Fibroblast of pulmonary artery (primary cell): Measurements from ENCODE around the gene INIP.

Source experiments
- DNase-seq: peaks from one replicate; pipeline ENCODE4 v3.0.0-alpha.2; 2010; ENCODE audit warnings: low read depth
- H3K4me3 ChIP-seq: replicated peaks from 2 replicates; pipeline ENCODE4 v1.5.1; 2011; ENCODE audit warnings: low read depth, mild to moderate bottlenecking, control low read depth, low read length, moderate library complexity
- TF ChIP-seq, protein P1 (sequence below): IDR thresholded peaks from 2 replicates; pipeline ENCODE4 v1.5.1; 2011; ENCODE audit warnings: mild to moderate bottlenecking, control low read depth, low read length, inconsistent platforms; ENCODE audit errors: missing control alignments

The INIP gene

DNA sequence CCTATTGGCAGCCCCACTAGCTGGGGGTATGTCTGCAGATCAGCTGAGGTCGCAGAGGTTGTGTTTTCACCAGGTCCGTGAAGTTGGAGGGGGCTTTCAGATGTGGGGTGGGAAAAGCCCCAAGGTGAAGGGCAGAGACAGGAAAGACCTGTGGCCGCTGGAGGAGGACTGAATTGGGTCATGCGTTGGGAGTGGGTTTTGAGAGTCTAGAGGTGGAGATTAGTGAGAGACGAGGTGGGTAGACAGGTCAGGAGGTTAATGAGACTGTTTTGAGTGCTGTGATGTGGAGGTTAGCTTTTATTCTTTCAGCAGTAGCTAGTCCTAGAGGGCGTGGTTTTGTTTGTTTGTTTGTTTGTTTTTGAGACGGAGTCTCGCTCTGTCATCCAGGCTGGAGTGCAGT is 42.9 kb upstream of the INIP start:
- TF ChIP-seq, protein P1, sequence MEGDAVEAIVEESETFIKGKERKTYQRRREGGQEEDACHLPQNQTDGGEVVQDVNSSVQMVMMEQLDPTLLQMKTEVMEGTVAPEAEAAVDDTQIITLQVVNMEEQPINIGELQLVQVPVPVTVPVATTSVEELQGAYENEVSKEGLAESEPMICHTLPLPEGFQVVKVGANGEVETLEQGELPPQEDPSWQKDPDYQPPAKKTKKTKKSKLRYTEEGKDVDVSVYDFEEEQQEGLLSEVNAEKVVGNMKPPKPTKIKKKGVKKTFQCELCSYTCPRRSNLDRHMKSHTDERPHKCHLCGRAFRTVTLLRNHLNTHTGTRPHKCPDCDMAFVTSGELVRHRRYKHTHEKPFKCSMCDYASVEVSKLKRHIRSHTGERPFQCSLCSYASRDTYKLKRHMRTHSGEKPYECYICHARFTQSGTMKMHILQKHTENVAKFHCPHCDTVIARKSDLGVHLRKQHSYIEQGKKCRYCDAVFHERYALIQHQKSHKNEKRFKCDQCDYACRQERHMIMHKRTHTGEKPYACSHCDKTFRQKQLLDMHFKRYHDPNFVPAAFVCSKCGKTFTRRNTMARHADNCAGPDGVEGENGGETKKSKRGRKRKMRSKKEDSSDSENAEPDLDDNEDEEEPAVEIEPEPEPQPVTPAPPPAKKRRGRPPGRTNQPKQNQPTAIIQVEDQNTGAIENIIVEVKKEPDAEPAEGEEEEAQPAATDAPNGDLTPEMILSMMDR: no peak
- no peak for DNase-seq
- H3K4me3 ChIP-seq: no peak overlapping the region

GRCh38 chr9:112757940-112758339 is 40.0 kb upstream of the INIP start:
- TF ChIP-seq, protein P1: no peak
- no peak overlapping the region for H3K4me3 ChIP-seq
- no peak for DNase-seq

DNA sequence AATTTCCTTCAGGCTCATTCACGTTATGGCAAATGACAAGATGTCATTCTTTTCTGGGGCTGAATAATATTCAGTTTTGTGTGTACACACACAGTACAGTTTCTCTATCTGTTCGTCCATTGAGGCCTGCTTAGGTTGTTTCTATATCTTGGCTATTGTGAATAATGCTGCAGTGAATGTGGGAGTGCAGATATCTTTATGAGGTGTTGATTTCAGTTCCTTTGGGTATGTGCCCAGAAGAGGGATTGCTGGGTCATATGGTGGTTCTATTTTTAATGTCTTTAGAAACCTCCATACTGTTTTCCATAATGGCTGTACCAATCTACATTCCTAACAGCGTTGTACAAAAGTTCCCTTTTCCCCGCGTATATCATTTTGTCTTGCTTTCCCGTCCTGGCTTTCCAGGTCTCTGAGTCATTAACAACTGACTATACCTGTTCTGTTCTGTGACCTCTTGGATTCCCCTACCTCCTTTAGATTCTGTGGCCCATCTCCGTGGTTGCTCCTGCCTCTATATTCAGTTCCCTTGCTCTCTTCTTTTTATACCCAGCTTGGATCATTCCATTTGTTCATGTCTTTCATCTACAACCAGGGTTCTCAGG is 39.5 kb upstream of the INIP start:
- DNase-seq: peak; percentile 70
- TF ChIP-seq, protein P1: no peak

DNA sequence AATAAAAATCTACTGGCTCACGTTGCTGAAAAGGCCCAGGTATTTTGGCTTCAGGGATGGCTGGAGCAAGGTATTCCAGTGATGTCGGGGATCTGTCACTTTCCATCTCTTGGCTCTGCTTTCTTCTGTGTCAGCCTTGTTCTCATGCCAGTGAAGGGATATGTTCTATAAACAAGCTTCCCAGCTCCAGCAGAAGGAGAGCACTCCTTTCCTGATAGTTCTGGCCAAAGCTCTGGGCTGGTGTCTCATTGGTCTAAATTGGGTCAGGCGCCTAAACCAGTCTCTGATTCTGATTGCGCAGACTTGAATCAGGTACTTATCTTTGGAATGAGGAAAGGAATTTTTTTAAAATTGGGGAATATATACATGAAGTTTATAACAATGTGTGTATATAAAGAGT is 37.8 kb upstream of the INIP start:
- TF ChIP-seq, protein P1: no peak
- no peak overlapping the region for H3K4me3 ChIP-seq
- no peak for DNase-seq

More for the DNA sequence above, 39.5 kb upstream of the INIP start:
- H3K4me3 ChIP-seq: no peak overlapping the region

DNA sequence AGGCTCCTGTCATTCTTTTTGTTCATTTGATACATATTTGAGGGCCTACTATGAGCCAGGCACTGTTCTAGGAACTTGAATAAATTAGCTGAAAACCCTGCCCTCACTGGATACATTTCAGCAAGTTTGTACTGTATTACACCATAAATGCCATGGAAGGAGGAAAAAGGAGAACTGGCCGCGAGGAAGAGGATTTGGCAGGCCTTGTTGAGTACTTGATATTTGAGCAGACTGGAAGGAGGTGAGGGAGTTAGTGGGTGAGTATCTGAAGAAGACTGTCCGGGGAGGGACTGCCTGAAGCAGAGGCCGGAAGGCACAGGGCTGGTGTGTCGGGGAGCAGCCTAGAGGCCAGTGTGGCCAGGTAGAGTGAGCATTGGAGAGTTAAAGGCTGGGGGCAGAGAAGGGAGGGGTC is 37.1 kb upstream of the INIP start:
- TF ChIP-seq, protein P1: no peak
- DNase-seq: peak; percentile 62
- H3K4me3 ChIP-seq: no peak overlapping the region

DNA sequence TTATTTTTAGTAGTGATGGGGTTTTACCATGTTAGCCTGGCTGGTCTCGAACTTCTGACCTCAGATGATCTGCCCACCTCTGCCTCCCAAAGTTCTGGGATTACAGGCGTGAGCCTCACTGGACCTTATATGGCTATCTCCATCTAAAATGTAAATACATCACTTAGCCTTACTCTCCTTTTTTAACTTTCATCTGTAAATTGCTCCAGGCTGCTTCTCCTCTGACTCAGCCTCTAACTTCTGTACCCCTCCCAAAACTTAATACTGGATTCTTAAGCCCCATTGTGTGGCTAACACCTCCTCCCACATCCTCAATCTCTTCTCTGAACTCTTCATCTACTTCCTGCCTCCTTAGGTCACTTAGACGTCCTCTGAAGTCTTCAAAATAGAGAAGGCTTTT is 36.7 kb upstream of the INIP start:
- no peak overlapping the region for H3K4me3 ChIP-seq
- TF ChIP-seq, protein P1: no peak
- DNase-seq: peak; percentile 65

DNA sequence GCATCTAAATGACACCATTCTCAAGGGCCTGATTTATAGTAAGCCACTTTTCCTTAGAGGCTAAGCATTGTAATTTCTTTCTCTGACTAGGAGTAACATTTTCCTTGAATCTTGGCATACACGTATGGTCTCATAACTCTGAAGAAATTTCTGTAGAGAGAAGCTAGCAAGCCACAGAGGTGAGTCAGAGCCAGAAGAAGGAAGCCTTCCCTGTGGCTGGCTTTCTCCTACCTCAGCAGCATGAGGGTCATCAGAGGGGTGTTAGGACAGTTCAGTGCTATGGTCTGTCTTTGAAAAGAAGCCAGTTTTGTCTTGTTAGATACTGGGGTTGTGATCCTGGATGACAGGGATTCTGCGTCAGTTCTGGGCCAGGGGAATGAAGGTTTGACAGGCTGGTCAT is 35.8 kb upstream of the INIP start:
- no peak overlapping the region for H3K4me3 ChIP-seq
- DNase-seq: peak; percentile 84
- TF ChIP-seq, protein P1: no peak
